ENCODE data around the gene KSR2. TPM values are rescaled to one million over a fixed set of nuclear protein-coding genes. Genes with fewer than 3 reads are reported as not detected.

The KSR2 gene
- total RNA-seq, 4 donors from 2014 or later: 0.02 to 0.10 TPM; not detected in 2

GRCh38 chr12:117797202-117797601, 171.6 kb downstream of the KSR2 start:
- in situ Hi-C loops (cut with MboI; ENCODE audit: low sequenced_read_pairs in 4 of 4): no loop called here
- Histone ChIP-seq H3K4me1 (peaks cover 0 to 3% of the 10 kb centered on the region in 2 donors), H3K4me3 (no peak overlapping the region), H3K9me3 (no peaks in the 10 kb centered on the region), H3K36me3 (no peaks in the 10 kb centered on the region), H3K27me3 (no peaks in the 10 kb centered on the region), H3K27ac (no peak overlapping the region)
- ATAC-seq: no peak
- TF ChIP-seq, protein P1, sequence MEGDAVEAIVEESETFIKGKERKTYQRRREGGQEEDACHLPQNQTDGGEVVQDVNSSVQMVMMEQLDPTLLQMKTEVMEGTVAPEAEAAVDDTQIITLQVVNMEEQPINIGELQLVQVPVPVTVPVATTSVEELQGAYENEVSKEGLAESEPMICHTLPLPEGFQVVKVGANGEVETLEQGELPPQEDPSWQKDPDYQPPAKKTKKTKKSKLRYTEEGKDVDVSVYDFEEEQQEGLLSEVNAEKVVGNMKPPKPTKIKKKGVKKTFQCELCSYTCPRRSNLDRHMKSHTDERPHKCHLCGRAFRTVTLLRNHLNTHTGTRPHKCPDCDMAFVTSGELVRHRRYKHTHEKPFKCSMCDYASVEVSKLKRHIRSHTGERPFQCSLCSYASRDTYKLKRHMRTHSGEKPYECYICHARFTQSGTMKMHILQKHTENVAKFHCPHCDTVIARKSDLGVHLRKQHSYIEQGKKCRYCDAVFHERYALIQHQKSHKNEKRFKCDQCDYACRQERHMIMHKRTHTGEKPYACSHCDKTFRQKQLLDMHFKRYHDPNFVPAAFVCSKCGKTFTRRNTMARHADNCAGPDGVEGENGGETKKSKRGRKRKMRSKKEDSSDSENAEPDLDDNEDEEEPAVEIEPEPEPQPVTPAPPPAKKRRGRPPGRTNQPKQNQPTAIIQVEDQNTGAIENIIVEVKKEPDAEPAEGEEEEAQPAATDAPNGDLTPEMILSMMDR (IDR thresholded peaks at IDR 0.05 in 4 of 5, conservative IDR thresholded peaks at IDR 0.05 in 1 of 5): no peak
- TF ChIP-seq POLR2A (IDR thresholded peaks at IDR 0.05): no peak
- intact Hi-C loops (cut with DNase I; ENCODE audit: low total_unique reads): no loop called here
- DNase-seq: no peak

DNA sequence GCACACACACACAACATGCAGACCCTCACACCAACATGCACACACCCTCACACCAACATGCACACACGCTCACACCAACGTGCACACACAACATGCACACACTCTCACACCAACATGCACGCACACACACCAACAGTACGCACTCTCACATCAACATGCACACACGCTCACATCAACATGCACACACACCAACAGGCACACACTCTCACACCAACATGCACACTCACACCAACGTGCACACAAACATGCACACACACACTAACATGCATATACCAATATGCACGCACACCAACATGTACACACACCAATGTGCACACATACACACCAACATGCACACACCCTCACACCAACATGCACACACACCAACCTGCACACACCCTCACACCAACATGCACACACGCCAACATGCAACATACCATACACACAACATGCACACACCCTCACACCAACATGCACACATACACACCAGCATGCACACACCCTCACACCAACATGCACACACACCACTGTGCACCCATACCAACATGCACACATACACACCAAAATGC, 175.8 kb downstream of the KSR2 start:
- no peak overlapping the region for H3K4me3 ChIP-seq
- intact Hi-C loops (cut with DNase I; ENCODE audit: low total_unique reads): no loop called here

GRCh38 chr12:117792471-117792870, 176.3 kb downstream of the KSR2 start:
- H3K4me1 ChIP-seq: peaks cover 0 to 3% of the 10 kb centered on the region in 2 donors
- peak; percentile 18 to 59 for DNase-seq
- in situ Hi-C loops (cut with MboI; ENCODE audit: low sequenced_read_pairs in 4 of 4) (no loop called here), intact Hi-C loops (cut with DNase I; ENCODE audit: low total_unique reads) (no loop called here)
- no peaks in the 10 kb centered on the region for H3K9me3 ChIP-seq
- peak overlapping the region in 3 of 4 donors; percentile 26 to 51 (median 45) for H3K27ac ChIP-seq
- peak; percentile 94 to 98 for ATAC-seq
- no peaks in the 10 kb centered on the region for H3K27me3 ChIP-seq
- H3K36me3 ChIP-seq: no peaks in the 10 kb centered on the region
- TF ChIP-seq, protein P1 (IDR thresholded peaks at IDR 0.05 in 4 of 5, conservative IDR thresholded peaks at IDR 0.05 in 1 of 5): no peak
- TF ChIP-seq POLR2A (IDR thresholded peaks at IDR 0.05): no peak
- H3K4me3 ChIP-seq: no peak overlapping the region

More for the DNA sequence above, 175.8 kb downstream of the KSR2 start:
- H3K9me3 ChIP-seq: no peaks in the 10 kb centered on the region
- no peaks in the 10 kb centered on the region for H3K36me3 ChIP-seq
- no peak overlapping the region for H3K27ac ChIP-seq
- H3K27me3 ChIP-seq: no peaks in the 10 kb centered on the region
- no peak for TF ChIP-seq POLR2A (IDR thresholded peaks at IDR 0.05)
- TF ChIP-seq, protein P1 (IDR thresholded peaks at IDR 0.05 in 4 of 5, conservative IDR thresholded peaks at IDR 0.05 in 1 of 5): no peak
- ATAC-seq: no peak
- no peak for DNase-seq
- H3K4me1 ChIP-seq: peaks cover 0 to 3% of the 10 kb centered on the region in 2 donors
- in situ Hi-C loops (cut with MboI; ENCODE audit: low sequenced_read_pairs in 4 of 4): no loop called here

- in situ Hi-C loops (cut with MboI; ENCODE audit: low sequenced_read_pairs in 4 of 4): no loop called here
- no peak overlapping the region for H3K4me3 ChIP-seq
- H3K36me3 ChIP-seq: no peaks in the 10 kb centered on the region
- TF ChIP-seq, protein P1 (IDR thresholded peaks at IDR 0.05 in 4 of 5, conservative IDR thresholded peaks at IDR 0.05 in 1 of 5): no peak
- TF ChIP-seq POLR2A (IDR thresholded peaks at IDR 0.05): no peak
- no peak overlapping the region for H3K27ac ChIP-seq
- DNase-seq (no peak), ATAC-seq (no peak)
- intact Hi-C loops (cut with DNase I; ENCODE audit: low total_unique reads): no loop called here
- H3K9me3 ChIP-seq: no peaks in the 10 kb centered on the region
- H3K27me3 ChIP-seq: no peaks in the 10 kb centered on the region
- peaks cover 0 to 3% of the 10 kb centered on the region in 2 donors for H3K4me1 ChIP-seq
Observed at GRCh38 chr12:117790948-117791347, 177.8 kb downstream of the KSR2 start.

DNA sequence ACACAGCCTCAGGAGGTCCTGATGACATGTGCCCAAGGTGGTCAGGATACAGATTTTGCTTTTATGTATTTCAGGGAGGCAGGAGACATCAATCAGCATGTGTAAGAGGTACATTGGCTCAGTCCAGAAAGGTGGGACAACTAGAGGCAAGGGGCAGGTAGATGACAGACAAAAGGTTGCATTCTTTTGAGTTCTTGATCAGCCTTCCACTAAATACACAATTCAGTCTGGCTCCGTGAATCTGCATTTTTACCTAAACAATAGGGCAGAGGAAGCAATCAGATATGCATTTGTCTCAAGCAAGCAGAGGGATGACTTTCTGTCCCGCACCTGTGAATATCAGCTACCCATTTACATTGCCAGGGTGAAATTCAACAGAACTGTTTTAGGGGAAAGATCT, 178.6 kb downstream of the KSR2 start:
- Histone ChIP-seq H3K27ac (no peak overlapping the region), H3K36me3 (no peaks in the 10 kb centered on the region), H3K27me3 (no peaks in the 10 kb centered on the region), H3K9me3 (no peaks in the 10 kb centered on the region), H3K4me1 (peaks cover 0 to 3% of the 10 kb centered on the region in 2 donors), H3K4me3 (no peak overlapping the region)
- in situ Hi-C loops (cut with MboI; ENCODE audit: low sequenced_read_pairs in 4 of 4): no loop called here
- DNase-seq (no peak), ATAC-seq (no peak)
- intact Hi-C loops (cut with DNase I; ENCODE audit: low total_unique reads): no loop called here
- TF ChIP-seq POLR2A (IDR thresholded peaks at IDR 0.05): no peak
- TF ChIP-seq, protein P1 (IDR thresholded peaks at IDR 0.05 in 4 of 5, conservative IDR thresholded peaks at IDR 0.05 in 1 of 5): no peak

Data from gastrocnemius medialis (tissue), 4 donors.